Measurements from ENCODE around the gene DMD.

The DMD gene

GRCh38 chrX:33149085-33149484, 62.3 kb downstream of the DMD start:
- Histone ChIP-seq H2BK5ac (ENCODE audit: low read depth, low read length, poor library complexity) (no peak overlapping the region), H2BK120ac (ENCODE audit: insufficient read depth, low read length, poor library complexity) (no peak overlapping the region), H3K4me2 (ENCODE audit: low read length) (no peak overlapping the region), H3K79me2 (ENCODE audit: control insufficient read depth, insufficient read depth, low read length, poor library complexity) (no peaks in the 10 kb centered on the region), H2AK5ac (ENCODE audit: low read length) (no peak overlapping the region), H3K79me1 (ENCODE audit: low read length) (no peaks in the 10 kb centered on the region), H3K27me3 (ENCODE audit: insufficient read depth, low read length) (no peaks in the 10 kb centered on the region), H3K36me3 (ENCODE audit: control insufficient read depth in 1 of 2, insufficient read depth in 2 of 2, low read length in 2 of 2) (no peaks in the 10 kb centered on the region), H4K12ac (ENCODE audit: low read depth, low read length) (no peak overlapping the region), H3K4me1 (ENCODE audit: control insufficient read depth in 1 of 2, insufficient read depth in 2 of 2, low read length in 2 of 2) (no peaks in the 10 kb centered on the region), H4K8ac (ENCODE audit: low read depth, low read length) (no peak overlapping the region), H3K18ac (ENCODE audit: low read length) (no peak overlapping the region), H4K91ac (ENCODE audit: low read depth, low read length) (no peak overlapping the region), H3K27ac (ENCODE audit: low read depth, low read length) (no peak overlapping the region), H3K9ac (ENCODE audit: low read length) (no peak overlapping the region), H3K23ac (ENCODE audit: low read length) (no peak overlapping the region), H3K4me3 (ENCODE audit: low read depth, low read length) (no peak overlapping the region), H3K14ac (ENCODE audit: low read length) (no peak overlapping the region), H3K4ac (ENCODE audit: low read depth, low read length) (no peak overlapping the region), H2AFZ (ENCODE audit: insufficient read depth, low read length, poor library complexity) (no peak overlapping the region), H2BK12ac (ENCODE audit: low read length) (no peak overlapping the region), H3K9me3 (ENCODE audit: insufficient read depth, low read depth, low read length) (no peaks in the 10 kb centered on the region)
- DNase-seq: no peak
- no CpG with 5 or more reads among the region's 5 CpGs for WGBS (ENCODE audit: extremely low coverage, insufficient coverage, insufficient read length)

GRCh38 chrX:33142331-33142730, 69.0 kb downstream of the DMD start:
- WGBS (ENCODE audit: extremely low coverage, insufficient coverage, insufficient read length): no CpG with 5 or more reads among the region's 8 CpGs
- Histone ChIP-seq H3K14ac (ENCODE audit: low read length) (no peak overlapping the region), H3K27me3 (ENCODE audit: insufficient read depth, low read length) (no peaks in the 10 kb centered on the region), H3K4me1 (ENCODE audit: control insufficient read depth in 1 of 2, insufficient read depth in 2 of 2, low read length in 2 of 2) (no peaks in the 10 kb centered on the region), H4K8ac (ENCODE audit: low read depth, low read length) (no peak overlapping the region), H3K27ac (ENCODE audit: low read depth, low read length) (no peak overlapping the region), H2BK5ac (ENCODE audit: low read depth, low read length, poor library complexity) (no peak overlapping the region), H4K91ac (ENCODE audit: low read depth, low read length) (no peak overlapping the region), H2AFZ (ENCODE audit: insufficient read depth, low read length, poor library complexity) (no peak overlapping the region), H2AK5ac (ENCODE audit: low read length) (no peak overlapping the region), H3K79me2 (ENCODE audit: control insufficient read depth, insufficient read depth, low read length, poor library complexity) (no peaks in the 10 kb centered on the region), H2BK120ac (ENCODE audit: insufficient read depth, low read length, poor library complexity) (no peak overlapping the region), H3K23ac (ENCODE audit: low read length) (no peak overlapping the region), H4K12ac (ENCODE audit: low read depth, low read length) (no peak overlapping the region), H3K4ac (ENCODE audit: low read depth, low read length) (no peak overlapping the region), H3K18ac (ENCODE audit: low read length) (no peak overlapping the region), H2BK12ac (ENCODE audit: low read length) (no peak overlapping the region), H3K4me3 (ENCODE audit: low read depth, low read length) (no peak overlapping the region), H3K9ac (ENCODE audit: low read length) (no peak overlapping the region), H3K79me1 (ENCODE audit: low read length) (no peaks in the 10 kb centered on the region), H3K36me3 (ENCODE audit: control insufficient read depth in 1 of 2, insufficient read depth in 2 of 2, low read length in 2 of 2) (peaks cover 0 to 1% of the 10 kb centered on the region in 2 experiments), H3K4me2 (ENCODE audit: low read length) (no peak overlapping the region), H3K9me3 (ENCODE audit: insufficient read depth, low read depth, low read length) (no peaks in the 10 kb centered on the region)
- DNase-seq: no peak

GRCh38 chrX:33138677-33139249, 72.6 kb downstream of the DMD start:
- Histone ChIP-seq H3K18ac (ENCODE audit: low read length) (no peak overlapping the region), H3K36me3 (ENCODE audit: control insufficient read depth in 1 of 2, insufficient read depth in 2 of 2, low read length in 2 of 2) (peaks cover 0 to 1% of the 10 kb centered on the region in 2 experiments), H3K9ac (ENCODE audit: low read length) (no peak overlapping the region), H3K4me1 (ENCODE audit: control insufficient read depth in 1 of 2, insufficient read depth in 2 of 2, low read length in 2 of 2) (no peaks in the 10 kb centered on the region), H2BK120ac (ENCODE audit: insufficient read depth, low read length, poor library complexity) (no peak overlapping the region), H3K79me2 (ENCODE audit: control insufficient read depth, insufficient read depth, low read length, poor library complexity) (no peaks in the 10 kb centered on the region), H2BK12ac (ENCODE audit: low read length) (no peak overlapping the region), H3K4me3 (ENCODE audit: low read depth, low read length) (no peak overlapping the region), H4K8ac (ENCODE audit: low read depth, low read length) (no peak overlapping the region), H2AFZ (ENCODE audit: insufficient read depth, low read length, poor library complexity) (no peak overlapping the region), H3K23ac (ENCODE audit: low read length) (no peak overlapping the region), H3K14ac (ENCODE audit: low read length) (no peak overlapping the region), H3K27me3 (ENCODE audit: insufficient read depth, low read length) (no peaks in the 10 kb centered on the region), H3K4me2 (ENCODE audit: low read length) (no peak overlapping the region), H2BK5ac (ENCODE audit: low read depth, low read length, poor library complexity) (no peak overlapping the region), H3K4ac (ENCODE audit: low read depth, low read length) (no peak overlapping the region), H3K79me1 (ENCODE audit: low read length) (no peaks in the 10 kb centered on the region), H2AK5ac (ENCODE audit: low read length) (no peak overlapping the region), H3K27ac (ENCODE audit: low read depth, low read length) (no peak overlapping the region), H3K9me3 (ENCODE audit: insufficient read depth, low read depth, low read length) (no peaks in the 10 kb centered on the region), H4K91ac (ENCODE audit: low read depth, low read length) (no peak overlapping the region), H4K12ac (ENCODE audit: low read depth, low read length) (no peak overlapping the region)
- WGBS (ENCODE audit: extremely low coverage, insufficient coverage, insufficient read length): no CpG with 5 or more reads among the region's 12 CpGs
- DNase-seq: no peak

- H2AK5ac ChIP-seq (ENCODE audit: low read length): no peak overlapping the region
- H3K79me2 ChIP-seq (ENCODE audit: control insufficient read depth, insufficient read depth, low read length, poor library complexity): no peaks in the 10 kb centered on the region
- H3K27ac ChIP-seq (ENCODE audit: low read depth, low read length): no peak overlapping the region
- no peak overlapping the region for H3K23ac ChIP-seq (ENCODE audit: low read length)
- no peak overlapping the region for H3K14ac ChIP-seq (ENCODE audit: low read length)
- H4K8ac ChIP-seq (ENCODE audit: low read depth, low read length): no peak overlapping the region
- peaks cover 0 to 1% of the 10 kb centered on the region in 2 experiments for H3K36me3 ChIP-seq (ENCODE audit: control insufficient read depth in 1 of 2, insufficient read depth in 2 of 2, low read length in 2 of 2)
- H3K4me3 ChIP-seq (ENCODE audit: low read depth, low read length): no peak overlapping the region
- no peak overlapping the region for H3K18ac ChIP-seq (ENCODE audit: low read length)
- H3K27me3 ChIP-seq (ENCODE audit: insufficient read depth, low read length): no peaks in the 10 kb centered on the region
- no peak overlapping the region for H4K12ac ChIP-seq (ENCODE audit: low read depth, low read length)
- H2BK5ac ChIP-seq (ENCODE audit: low read depth, low read length, poor library complexity): no peak overlapping the region
- H3K4me1 ChIP-seq (ENCODE audit: control insufficient read depth in 1 of 2, insufficient read depth in 2 of 2, low read length in 2 of 2): no peaks in the 10 kb centered on the region
- no CpG with 5 or more reads among the region's 4 CpGs for WGBS (ENCODE audit: extremely low coverage, insufficient coverage, insufficient read length)
- no peak overlapping the region for H2BK12ac ChIP-seq (ENCODE audit: low read length)
- no peak overlapping the region for H2AFZ ChIP-seq (ENCODE audit: insufficient read depth, low read length, poor library complexity)
- no peak overlapping the region for H3K4ac ChIP-seq (ENCODE audit: low read depth, low read length)
- H2BK120ac ChIP-seq (ENCODE audit: insufficient read depth, low read length, poor library complexity): no peak overlapping the region
- DNase-seq: no peak
- no peak overlapping the region for H3K9ac ChIP-seq (ENCODE audit: low read length)
- H3K4me2 ChIP-seq (ENCODE audit: low read length): no peak overlapping the region
- no peaks in the 10 kb centered on the region for H3K9me3 ChIP-seq (ENCODE audit: insufficient read depth, low read depth, low read length)
- no peaks in the 10 kb centered on the region for H3K79me1 ChIP-seq (ENCODE audit: low read length)
- no peak overlapping the region for H4K91ac ChIP-seq (ENCODE audit: low read depth, low read length)
These were observed 77.2 kb downstream of the DMD start for GRCh38 chrX:33134164-33134563.

Data from trophoblast cell (in vitro differentiated cells and primary cell).